ENCODE measurements around the gene SPAG9.

- no peak for TF ChIP-seq CTCF (IDR thresholded peaks at IDR 0.05)
- TF ChIP-seq ZFX (IDR thresholded peaks at IDR 0.05; ENCODE audit: borderline replicate concordance): no peak
Observed at GRCh38 chr17:50927287-50927686, 193.4 kb downstream of the SPAG9 start.
